NCI-H345 treated with DMSO at 0.1 percent for 48 hours (cell line): ENCODE data around the gene TBATA.

Experiments
- DNase-seq: peaks from one replicate; lab custom pipeline; 2025; ENCODE audit not compliant: unreplicated experiment; lab: John Stamatoyannopoulos, UW

TBATA gene

GRCh38 chr10:70763567-70763966, 21.6 kb downstream of the TBATA start:
- no peak for DNase-seq

- no peak for DNase-seq
Measured at GRCh38 chr10:70762441-70763175, 22.6 kb downstream of the TBATA start.

DNA sequence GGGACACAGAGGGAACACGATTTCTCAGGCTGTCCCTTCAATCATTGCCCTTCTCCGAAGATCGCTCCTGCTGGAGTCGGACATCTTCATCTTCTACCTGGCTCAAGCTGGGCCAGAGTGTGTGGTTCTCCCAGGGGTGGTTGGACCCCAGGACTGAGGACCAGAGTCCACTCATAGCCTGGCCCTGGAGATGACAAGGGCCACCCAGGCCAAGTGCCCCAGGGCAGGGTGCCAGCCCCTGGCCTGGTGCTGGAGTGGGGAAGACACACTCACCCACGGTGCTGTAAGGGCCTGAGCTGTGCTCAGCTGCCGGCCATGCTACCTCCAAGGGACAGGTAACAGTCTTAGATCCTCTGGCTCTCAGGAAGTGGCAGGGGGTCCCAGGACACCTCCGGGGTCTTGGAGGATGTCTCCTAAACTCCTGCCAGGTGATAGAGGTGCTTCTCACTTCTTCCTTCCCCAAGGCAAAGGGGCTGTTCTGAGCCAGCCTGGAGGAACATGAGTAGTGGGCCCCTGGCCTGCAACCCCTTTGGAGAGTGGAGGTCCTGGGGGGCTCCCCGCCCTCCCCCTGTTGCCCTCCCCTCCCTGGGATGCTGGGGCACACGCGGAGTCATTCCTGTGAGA, 23.3 kb downstream of the TBATA start:
- no peak for DNase-seq

DNA sequence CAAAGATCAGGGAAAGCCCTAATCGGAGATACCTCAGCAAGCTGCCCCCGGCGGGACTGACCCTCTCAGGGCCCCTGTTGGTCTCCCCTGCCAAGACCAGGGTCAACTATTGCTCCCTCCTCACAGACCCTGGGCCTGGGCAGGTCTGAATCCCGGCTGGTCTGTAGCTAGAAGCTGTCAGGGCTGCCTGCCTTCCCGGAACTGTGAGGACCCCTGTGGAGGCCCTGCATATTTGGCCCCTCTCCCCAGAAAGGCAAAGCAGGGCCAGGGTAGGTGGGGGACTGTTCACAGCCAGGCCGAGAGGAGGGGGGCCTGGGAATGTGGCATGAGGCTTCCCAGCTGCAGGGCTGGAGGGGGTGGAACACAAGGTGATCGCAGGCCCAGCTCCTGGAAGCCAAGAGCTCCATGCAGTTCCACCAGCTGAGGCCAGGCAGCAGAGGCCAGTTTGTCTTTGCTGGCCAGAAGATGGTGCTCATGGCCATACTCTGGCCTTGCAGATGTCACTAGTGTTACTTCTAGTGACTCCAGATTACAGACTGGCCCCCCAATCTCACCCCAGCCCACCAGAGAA, 24.1 kb downstream of the TBATA start:
- no peak for DNase-seq

DNA sequence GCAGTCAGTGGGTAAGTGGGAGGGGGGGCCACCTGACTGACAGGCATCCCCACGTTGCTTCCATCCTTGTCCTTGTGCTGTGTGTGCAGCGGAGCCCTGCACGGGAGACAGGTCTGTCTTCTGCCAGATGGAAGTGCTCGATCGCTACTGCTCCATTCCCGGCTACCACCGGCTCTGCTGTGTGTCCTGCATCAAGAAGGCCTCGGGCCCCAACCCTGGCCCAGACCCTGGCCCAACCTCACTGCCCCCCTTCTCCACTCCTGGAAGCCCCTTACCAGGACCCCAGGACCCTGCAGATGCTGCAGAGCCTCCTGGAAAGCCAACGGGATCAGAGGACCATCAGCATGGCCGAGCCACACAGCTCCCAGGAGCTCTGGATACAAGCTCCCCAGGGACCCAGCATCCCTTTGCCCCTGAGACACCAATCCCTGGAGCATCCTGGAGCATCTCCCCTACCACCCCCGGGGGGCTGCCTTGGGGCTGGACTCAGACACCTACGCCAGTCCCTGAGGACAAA, 24.8 kb downstream of the TBATA start:
- no peak for DNase-seq

GRCh38 chr10:70759781-70760180, 25.4 kb downstream of the TBATA start:
- DNase-seq, result no peak

- DNase-seq, result peak; percentile 56
Measured at GRCh38 chr10:70758757-70759514, 26.2 kb downstream of the TBATA start.

DNA sequence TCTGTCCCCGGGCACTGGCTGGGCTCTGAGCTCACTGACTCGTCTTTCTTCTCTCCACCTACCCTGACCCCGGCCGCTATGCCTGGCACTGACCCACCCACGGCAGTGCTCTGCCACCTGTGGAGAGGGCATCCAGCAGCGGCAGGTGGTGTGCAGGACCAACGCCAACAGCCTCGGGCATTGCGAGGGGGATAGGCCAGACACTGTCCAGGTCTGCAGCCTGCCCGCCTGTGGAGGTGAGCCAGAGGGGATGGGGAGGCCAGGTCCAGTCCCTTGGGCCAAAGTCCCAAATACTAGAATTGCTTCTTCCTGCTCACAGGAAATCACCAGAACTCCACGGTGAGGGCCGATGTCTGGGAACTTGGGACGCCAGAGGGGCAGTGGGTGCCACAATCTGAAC, 27.3 kb downstream of the TBATA start:
- no peak for DNase-seq

GRCh38 chr10:70756700-70757360, 28.3 kb downstream of the TBATA start:
- DNase-seq, result no peak

DNA sequence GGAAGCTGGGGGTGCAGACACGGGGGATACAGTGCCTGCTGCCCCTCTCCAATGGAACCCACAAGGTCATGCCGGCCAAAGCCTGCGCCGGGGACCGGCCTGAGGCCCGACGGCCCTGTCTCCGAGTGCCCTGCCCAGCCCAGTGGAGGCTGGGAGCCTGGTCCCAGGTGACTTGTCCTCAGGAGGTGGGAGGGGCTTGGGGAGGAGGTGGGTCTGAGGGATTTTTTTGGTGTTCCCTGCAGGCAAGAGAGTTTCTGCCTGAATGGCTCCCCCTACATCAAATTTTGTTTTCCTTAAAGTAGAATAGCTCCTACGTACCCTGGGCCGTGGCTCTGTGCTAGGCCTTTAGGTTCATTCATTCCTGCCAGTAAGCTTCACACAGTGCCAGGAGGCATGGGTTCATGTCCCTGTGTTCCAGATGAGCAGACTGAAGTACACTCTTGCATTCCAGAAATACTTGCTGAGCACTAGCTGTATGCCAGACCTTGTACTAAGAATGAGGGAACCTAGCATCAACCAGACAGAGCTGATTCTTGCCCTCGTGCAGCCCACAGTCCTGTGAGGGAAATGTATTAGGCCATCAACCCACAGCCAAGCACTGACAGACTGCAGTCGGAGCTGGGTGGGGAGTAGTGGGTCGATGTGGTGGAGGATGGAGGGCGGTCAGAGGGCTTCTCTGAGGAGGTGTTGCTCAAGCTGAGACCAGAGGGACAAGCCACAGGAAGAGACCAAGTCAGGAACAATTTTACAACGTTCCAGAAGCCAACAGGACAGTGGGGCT, 31.1 kb downstream of the TBATA start:
- no peak for DNase-seq

DNA sequence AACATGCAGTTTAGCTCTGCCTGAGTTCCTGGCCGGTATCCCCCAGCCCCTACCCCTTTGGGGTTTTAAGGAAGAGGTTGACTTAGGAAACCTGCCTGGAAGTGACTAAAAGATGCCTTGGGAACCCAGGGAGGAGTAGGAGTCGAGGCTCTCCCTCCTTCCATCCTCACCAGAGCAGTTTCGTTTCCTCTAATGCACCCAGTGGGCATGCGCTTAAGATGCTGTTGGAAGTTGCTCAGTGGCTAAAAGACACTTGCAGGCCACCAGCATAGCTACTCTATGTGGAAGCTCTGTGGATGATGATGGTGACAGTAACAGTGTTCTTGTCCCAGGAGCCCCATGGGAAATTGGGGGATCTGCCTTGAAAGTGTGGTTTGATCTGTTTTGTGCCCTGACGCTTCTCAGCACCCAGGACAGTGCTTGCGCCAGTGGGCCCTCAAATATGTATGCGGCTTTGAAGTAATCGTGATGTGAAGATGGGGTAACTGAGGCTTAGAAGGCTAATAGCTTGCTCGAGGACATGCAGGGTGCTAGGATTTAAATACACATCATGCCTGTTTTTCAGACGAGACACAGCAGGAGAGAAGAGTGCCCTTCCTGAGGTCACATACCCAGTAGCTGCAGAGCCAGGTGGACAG, 32.0 kb downstream of the TBATA start:
- DNase-seq, result no peak

- DNase-seq, result no peak
Measured at GRCh38 chr10:70752571-70752970, 32.6 kb downstream of the TBATA start.

DNA sequence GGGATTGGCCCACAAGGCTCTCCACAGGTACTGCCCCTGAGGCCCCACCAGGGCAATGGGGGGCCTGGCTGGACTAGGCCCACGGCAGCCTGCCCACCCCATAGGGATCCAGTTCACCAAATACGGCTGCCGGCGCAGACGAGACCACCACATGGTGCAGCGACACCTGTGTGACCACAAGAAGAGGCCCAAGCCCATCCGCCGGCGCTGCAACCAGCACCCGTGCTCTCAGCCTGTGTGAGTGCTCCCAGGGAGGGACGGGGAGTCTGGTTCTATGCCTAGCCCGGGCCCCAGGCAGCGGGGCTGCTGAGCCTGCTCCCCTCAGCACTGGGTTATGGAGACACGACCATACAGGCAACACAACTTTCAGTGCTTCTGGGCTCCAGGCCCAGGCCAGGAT, 33.2 kb downstream of the TBATA start:
- no peak for DNase-seq

DNA sequence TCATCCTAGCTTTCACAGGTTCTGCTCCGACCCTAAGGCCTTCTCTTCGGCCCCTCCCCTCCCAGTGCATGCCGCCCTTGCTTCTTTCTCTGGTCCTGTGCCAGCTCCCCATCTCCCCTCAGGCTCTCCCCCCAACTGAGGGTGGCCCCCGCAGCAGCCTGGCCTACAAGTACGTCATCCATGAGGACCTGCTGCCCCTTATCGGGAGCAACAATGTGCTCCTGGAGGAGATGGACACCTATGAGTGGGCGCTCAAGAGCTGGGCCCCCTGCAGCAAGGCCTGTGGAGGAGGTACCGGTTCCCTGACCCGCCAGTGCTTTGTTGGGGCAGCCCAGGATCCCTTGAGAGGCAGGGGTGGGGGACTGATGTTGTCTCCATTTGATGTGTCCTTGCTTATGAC, 33.8 kb downstream of the TBATA start:
- DNase-seq, result no peak

- no peak for DNase-seq
Measured at GRCh38 chr10:70750156-70750703, 34.9 kb downstream of the TBATA start.

GRCh38 chr10:70749756-70750155, 35.4 kb downstream of the TBATA start:
- no peak for DNase-seq

DNA sequence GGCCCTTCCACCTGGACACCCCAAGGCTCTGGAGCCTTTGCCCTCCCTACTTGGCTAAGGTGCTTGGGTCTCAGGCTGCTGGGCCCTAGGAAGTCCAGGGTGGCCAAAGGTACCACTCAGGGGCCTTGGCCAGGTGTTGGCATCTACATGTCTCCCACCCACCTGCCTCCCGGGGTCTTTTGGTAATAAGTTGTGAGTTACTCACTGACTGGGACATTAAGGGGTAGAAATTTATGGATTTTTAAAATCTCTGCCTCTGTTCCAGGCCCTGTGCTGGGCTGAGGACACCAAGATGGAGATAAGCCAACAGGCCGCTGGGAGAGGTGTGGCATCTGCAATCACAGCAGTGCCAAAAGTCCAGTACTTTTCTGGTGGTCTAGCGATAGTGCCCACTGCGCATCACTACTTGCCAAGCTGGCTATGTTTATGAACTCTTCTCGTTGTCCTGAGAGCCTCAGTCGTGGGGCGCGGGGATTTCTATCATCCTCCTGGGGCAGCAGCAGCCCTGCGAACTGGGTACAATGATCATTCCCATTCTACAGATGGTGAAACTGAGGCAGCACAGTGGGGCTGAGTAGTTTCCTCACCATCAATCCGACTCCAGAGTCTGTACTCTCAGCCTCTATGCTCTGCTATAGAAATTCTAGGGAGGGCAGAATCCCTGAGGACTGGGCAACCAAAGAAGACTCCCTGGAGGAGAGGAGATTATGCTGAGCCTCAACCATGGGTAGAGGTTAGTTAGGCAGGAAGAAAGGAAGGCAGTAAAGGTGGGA, 36.2 kb downstream of the TBATA start:
- DNase-seq, result no peak

GRCh38 chr10:70748305-70748704, 36.9 kb downstream of the TBATA start:
- no peak for DNase-seq
